GM21526 (cell line): ENCODE results near the gene NKD2.
"Not testable (repeated sequence)": the region's sequence is repeated elsewhere in the genome, so short reads cannot be mapped to it uniquely, and the experiment has no call there.

ENCODE experiments used
- ATAC-seq: cut with Tn5 transposase; IDR thresholded peaks from one replicate; pipeline ENCODE4 v1.9.1; 2021; ENCODE audit warnings: moderate library complexity; ENCODE audit not compliant: unreplicated experiment, low FRiP score

The NKD2 gene

GRCh38 chr5:1008451-1009358 lies at the start of gene NKD2:
Gene NKD2 (plus strand): TSS chr5:1008802. CDS start chr5:1009058, 256 bp downstream.
- no peak for ATAC-seq

GRCh38 chr5:959581-960531 lies 48.7 kb upstream of the NKD2 start:
- ATAC-seq: no peak

- no peak for ATAC-seq
Observed at GRCh38 chr5:960551-960950, 48.1 kb upstream of the NKD2 start.

GRCh38 chr5:961002-961710 lies 47.4 kb upstream of the NKD2 start:
- no peak for ATAC-seq

GRCh38 chr5:961711-962240 lies 46.8 kb upstream of the NKD2 start:
- ATAC-seq: no peak

GRCh38 chr5:962386-962785 lies 46.2 kb upstream of the NKD2 start:
- no peak for ATAC-seq

DNA sequence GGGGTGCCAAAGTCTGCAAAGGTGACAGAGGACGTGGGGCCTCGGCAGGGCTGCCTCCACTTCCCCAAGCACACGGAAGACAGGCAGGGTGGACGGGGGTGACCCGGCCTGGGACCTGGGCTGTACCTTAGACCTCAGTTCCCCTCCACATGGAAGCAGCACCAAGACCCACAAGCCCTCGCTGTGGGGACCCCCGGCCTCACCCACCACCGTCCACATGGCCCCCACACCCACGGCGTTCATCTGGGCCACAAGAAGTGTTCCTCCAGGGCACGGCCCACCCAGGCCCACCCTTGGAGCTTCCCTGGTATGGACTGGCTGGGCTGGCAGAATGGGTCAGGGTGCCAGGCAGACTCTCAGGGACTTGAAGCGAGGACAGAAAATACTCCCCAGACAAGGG lies 45.8 kb upstream of the NKD2 start:
- no peak for ATAC-seq

- no peak for ATAC-seq
Observed at GRCh38 chr5:963310-963672, 45.3 kb upstream of the NKD2 start.

DNA sequence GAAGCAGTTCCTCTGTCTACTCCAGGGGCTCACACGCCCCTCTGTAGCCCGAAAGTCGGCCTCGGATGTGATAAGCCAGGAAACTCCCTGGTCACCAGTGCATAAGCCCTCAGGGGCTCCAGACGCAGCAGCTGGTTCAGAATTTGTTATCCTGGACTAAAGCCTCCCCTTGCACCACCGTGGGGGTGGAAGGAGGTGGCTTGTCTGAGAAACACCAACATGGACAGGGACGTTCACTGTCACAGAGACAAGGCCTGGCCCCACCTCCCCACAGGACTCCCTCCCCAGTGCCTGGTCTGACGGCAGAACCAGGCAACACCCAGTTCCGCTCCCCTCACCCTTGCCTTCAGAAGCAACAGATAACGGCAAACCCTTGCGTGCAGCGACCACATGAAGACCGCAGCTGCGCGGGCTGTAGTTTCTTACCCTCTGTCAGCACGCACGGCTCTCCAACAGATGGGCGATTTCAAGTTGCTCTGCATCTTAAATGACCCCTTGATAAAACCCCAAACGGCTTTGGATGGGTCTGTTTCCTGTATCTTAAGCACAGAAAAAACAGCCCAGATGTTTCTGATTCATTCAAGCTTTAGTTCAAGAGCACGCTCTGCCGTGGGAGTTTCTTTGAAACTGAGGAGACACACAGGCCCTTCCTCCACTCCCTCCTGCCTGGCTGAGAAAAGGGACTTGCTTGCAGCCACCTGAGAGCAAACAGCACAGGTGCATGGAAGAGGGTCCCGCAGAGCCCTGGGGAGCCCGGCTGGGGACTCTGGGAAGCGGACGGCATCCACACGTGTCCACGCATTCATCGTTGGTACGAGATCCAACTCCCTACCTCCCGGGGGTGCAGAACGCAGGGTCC lies 44.7 kb upstream of the NKD2 start:
- no peak for ATAC-seq

GRCh38 chr5:964821-965220 lies 43.8 kb upstream of the NKD2 start:
- ATAC-seq: no peak

DNA sequence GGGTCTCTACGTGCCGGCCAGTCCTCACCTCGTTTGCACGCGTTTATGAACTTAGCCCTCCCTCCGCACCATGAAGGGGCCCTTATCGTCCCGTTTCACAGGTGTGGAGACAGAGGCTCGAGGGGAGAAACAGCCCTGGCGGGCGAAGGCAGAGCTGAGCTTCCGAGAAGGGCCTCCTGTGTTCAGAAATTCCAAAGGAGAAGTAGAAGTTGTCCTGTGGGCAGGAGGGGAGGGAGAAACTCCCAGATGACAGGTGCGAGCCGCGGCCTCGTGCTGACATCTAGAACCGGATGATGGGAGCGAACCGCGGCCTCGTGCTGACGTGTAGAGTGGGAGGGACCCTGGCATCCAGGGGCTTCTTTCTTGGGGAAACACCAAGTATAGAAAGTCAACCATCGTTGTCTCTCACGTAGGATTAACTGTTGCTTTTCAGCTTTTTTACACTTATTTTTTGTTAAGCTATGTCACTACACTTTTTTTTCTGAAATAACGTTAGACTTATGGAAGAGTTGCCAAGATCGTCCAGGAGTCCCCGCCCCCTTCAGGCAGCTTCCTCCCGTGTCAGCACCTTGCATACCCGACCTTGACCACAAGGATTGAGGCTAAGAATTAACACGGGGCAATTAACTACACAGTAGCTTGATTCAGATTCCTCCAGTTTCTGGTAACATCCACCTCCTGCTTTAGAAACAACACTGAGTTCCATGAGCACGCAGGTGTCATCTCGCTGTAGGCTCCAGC lies 42.8 kb upstream of the NKD2 start:
- ATAC-seq: no peak

DNA sequence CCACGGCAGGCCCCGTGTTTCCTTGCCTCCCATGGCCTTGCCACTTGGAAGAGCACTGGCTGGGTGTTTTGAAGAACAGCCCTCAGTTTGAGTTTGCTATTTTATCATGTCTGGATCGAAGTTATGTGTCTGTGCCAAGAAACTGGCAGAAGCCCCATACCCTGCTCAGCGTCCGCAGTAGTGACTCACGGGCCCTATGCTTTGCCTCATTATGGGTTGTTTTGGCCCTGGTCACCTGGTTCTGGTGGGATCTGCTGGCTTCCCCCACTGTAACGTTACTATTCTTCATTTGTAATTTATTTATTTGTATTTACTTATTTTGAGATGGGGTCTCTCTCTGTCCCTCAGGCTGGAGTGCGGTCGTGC lies 42.3 kb upstream of the NKD2 start:
- ATAC-seq: no peak

- no peak for ATAC-seq
Observed at GRCh38 chr5:966941-967340, 41.7 kb upstream of the NKD2 start.

GRCh38 chr5:968881-969280 lies 39.7 kb upstream of the NKD2 start:
- no peak for ATAC-seq

- ATAC-seq: no peak
Observed at GRCh38 chr5:969408-969839, 39.2 kb upstream of the NKD2 start.

DNA sequence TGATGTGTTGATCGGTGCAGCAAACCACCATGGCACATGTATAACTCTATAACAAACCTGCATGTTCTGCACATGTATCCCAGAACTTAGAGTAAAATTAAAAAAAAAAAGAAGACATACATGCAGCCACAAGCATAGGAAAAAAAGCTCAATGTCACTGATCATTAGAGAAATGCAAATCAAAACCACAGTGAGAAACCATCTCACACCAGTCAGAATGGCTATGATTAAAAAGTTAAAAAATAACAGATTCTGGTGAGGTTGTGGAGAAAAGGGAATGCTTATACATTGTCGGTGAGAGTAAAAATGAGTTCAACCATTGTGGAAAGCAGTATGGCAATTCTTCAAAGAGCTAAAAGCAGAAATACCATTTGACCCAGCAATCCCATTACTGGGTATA lies 36.0 kb upstream of the NKD2 start:
- ATAC-seq: not testable (repeated sequence)

DNA sequence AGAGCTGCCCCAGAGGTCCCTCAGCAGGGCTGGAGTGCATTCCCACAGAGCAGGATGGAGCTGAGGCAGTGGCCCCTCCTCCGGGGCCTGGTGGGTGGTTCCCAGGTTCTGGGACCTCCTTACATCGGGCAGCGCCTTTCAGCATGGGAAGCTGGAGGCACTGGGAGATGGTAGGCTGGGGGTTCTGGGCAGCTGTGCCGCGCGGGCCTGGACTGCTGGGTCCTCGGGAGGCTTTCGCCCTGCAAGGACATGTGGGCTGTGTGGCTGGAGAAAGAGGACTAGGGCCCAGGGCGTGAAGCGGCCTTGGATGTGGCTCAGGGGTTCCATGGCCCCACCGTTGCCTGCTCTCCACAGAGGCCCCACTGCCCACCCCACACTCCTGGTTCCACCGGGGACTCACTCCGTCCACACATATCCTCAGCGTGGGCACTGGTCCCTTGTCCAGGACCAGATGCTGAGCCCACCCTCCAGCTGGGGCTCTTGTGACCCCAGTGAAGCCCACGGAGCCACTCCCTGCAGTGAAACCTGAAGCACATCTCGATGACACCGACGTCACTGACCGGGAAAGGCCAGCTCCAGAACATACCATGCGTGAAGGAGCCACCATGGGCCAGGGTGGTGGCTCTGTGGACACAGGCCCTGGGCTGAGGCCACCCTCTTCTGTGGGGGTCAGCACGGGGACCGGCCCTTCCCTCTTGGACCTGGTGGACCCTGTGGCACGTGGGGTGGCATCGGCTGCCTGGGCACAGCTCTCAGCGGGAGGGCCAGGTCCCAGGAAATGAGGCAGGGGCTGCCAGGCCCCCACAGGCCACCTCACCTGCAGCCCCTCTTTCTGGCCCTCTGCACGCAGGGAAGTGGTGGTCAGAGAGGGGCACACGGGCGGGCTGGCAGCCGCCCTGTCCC lies 31.5 kb upstream of the NKD2 start:
- no peak for ATAC-seq

DNA sequence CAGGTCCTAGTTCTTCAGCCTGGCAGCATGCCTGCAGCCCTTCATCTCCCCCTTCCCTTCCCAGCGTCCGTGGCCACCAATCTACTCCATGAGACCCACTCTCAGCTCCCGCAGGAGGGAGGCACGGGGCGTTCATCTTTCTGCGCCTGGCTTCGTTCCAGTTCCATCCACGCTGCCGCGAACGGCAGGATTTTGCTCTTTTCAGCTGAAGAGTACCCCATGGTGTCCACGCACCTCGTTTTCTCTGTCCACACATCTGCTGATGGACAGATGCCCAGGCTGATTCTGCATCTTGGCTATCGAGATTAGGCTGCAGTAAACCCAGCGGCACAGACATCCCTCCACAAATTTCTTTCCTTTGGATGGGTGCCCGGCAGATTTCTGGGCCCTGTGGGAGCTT lies 30.5 kb upstream of the NKD2 start:
- ATAC-seq: no peak
